DMS53 treated with DMSO at 0.1 percent for 48 hours (cell line): ENCODE results near the gene NUP58.
"Not testable (repeated sequence)": the region's sequence is repeated elsewhere in the genome, so short reads cannot be mapped to it uniquely, and the experiment has no call there.

Experiments used
- DNase-seq: peaks from one replicate; lab custom pipeline; 2025; ENCODE audit not compliant: unreplicated experiment; lab: John Stamatoyannopoulos, UW

Gene NUP58

DNA sequence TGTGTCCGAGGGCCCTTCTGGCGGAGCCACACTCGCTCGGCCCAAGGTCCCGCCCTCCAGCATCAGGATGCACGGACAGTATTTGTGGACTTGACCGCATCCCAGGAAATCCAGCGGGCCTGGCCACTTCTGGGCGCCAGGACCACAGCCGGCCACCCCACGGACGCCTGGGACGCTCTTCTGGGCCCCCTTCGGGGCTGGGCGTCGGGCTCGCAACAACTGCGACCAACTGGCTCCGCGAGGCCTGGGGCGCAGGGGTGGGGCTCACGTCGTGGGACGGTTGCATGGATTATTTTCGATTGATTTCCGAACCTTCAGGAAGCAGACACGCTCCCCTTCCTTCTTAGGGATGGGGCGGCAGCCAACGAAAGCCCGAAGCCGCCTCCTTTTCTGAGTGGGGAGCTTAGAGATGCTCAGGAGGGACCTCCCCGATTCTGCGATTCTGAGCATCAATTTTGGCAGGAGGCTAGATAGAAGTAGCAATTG, 521 bp upstream of the NUP58 start:
- DNase-seq, result no peak

DNA sequence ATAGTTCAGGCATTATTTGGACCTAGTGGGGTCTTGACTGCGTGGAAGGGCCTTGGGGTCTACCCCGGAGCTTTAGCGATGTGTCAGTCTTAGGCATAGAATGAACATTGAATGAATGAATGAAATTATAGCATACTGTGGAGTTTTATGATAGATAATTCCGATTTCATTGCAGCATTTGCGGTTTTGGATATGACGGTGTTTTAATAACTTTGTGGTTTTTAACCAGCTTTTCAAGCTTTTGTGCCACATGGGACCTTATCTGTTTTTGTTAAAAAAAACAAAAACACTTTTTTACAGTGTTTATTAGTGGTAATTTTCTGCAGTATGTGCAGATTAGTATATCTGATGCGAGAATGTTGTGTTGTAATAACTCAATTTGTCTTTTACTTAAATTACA, 696 bp downstream of the NUP58 start:
- DNase-seq, result no peak

DNA sequence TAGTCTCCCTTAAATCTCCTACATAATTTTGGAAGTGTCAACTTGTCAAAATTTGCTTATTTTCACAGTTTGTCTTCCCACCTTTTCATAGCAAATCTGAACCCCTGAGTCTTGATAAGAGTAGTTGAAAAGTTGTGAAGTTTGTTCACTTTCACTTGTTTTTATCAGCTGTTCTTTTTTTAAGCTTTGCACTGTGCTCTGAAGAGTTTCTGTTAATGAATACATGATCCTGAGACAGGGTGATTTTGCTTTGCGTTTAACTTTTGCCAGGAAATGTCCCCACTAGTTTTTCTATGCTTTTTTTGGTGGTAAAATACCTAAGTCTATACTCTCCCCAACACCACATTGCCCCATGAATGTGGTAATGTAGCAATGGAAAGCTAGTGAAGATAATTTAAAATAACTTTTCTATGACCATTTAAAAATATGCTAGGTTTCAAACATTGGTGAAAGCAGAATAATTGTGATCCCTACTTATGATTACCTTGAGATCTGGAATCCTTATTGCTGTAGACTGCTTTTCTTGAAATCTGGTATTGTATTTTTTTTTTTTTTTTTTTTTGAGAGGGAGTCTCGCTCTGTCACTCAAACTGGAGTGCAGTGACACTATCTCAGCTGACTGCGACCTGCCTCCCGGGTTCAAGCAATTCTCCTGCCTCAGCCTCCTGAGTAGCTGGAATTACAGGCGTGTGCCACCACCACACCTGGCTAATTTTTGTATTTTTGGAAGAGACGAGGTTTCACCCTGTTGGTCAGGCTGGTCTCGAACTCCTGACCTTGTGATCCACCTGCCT, 5.4 kb downstream of the NUP58 start:
- DNase-seq, result no peak

DNA sequence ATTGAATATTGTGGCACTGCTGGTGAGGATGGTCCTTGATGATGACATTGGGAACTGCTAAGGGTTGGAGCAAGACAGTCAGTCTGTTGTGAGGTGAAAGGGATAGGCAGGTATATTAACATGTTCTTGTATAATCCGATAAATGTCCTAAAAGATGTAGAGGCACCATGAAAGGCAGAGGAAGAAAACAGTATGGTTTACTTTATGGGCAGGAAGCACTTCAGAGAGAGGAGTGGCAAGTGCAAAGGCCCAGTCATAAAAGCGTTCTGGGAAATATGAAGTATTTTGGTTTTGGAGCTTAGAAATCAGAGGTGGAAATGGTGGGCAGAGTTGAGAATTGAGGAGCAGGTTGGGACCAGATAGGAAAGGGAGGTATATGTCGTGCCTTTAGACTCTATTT, 9.5 kb downstream of the NUP58 start:
- DNase-seq, result no peak

DNA sequence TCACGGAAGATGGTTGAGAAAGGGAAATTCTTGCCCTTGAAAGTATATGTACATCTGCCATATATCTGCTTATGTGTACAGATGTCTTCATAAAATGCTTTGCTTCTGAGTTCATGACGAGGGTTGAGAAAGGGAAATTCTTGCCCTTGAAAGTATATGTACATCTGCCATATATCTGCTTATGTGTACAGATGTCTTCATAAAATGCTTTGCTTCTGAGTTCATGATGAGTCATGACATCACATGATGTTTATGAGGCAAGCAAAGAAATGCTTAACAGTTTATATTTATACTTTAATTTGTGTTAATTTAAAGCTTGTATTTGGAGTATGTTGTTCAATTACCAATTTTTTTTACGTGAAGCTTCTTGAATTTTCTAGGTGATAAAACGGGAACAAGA, 17.5 kb downstream of the NUP58 start:
- DNase-seq, result not testable (repeated sequence)

DNA sequence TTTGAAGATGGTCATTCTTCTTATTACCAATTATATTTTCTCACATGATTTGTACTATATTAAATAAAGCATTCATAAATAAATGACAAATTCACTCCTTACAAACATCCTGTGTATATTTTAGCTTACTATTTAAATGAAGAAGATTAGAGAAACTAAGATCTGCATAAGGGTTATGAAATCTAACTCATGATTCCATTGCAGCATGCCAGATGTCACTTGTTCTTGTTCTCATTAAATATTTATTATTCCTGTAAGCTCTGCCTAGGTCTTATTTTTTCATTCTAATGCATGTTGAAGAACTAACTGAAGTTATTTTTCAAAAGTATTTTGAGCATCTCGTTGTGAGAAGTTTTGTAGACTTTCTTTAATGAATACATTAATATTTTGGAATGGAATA, 18.3 kb downstream of the NUP58 start:
- DNase-seq, result no peak

DNA sequence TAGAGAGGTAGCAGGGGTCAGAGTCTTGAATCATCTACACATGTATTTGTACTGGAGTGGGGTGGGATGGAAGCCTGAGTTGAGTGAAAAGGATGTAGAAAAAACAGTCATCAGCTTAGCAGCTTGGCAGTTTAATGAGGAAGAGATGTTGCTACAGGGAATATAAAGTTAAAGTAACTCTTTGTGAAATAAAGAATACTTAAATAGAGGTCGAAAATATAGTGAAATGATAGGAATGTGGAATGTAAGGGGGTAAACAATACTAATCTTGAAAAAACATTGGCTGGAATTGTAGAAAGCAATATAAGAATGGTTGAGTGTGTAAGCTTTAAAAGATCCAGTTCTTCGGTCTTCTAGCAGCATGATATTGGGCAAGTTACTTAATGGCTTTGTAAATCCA, 22.7 kb downstream of the NUP58 start:
- no peak for DNase-seq

DNA sequence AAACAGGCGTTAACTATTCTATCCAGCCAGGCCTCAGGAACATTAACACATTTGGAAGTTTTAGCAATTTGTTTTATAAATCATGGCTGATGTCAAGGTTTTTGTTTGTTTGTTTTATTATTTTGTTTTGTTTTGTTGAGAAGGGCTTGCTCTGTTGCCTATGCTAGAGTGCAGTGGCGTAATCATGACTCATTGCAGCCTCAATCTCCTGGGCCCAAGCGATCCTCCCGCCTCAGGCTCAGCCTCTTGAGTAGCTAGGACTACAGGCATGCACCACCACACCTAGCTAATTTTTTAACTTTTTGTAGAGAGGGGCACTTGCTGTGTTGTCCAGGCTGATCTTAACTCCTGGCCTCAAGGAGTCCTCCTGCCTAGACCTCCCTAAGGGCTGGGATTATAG, 28.3 kb downstream of the NUP58 start:
- no peak for DNase-seq

DNA sequence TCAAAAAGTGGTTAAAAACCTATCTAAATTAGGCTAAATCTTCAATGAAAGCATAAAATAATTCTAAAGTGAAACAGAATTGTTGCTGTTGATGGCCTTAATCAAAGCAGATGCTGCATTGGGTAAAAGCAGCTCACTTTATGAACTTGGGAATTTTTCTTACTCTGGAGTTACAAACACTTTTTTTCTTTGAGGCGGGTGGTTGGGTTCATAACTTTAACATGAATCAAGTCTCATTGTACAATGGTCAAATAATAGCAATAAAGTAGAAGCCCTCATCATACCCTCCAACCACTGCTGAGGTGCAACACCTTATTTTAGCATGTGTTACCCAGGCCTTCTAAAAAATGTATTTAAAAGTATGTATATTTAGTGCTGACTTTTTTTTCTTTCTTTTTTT, 29.1 kb downstream of the NUP58 start:
- DNase-seq, result no peak

DNA sequence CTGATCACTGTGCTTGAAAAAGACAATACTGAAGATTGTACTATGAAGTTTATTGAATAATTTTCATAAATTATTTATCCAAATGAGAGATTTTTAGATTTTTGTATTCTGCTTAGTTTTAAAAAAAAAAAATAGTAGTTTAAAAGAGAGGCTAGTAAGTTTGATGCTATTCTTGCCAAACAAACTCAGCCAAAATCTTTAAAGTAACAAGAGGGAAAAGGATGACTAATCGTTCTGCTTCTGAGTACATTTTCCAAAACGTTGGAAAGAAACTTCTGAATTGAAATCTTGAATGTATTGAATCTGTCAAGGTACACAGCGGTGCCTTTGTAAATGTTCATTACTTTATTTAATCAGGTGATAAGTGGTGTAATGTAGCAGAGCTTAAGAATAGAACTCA, 34.4 kb downstream of the NUP58 start:
- DNase-seq, result no peak

DNA sequence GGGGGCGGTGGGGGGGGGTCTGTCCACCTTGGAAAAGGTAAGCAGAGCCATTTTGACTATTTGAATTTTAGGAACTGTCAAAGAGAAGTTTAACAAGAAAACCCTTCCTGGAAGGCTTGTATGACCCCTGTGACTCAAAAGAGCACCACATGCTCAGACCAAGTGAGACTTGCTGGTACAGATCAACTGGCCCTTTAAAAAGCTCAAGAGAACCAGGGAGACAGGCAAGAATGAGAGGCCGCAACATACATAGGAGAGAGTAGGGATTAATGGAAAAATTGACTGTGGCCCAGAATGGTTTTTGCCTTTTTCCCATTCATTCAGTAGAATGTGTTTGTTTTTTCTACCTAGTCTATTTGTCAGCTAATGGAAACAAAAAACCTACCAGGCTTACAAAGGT, 44.2 kb downstream of the NUP58 start:
- no peak for DNase-seq

DNA sequence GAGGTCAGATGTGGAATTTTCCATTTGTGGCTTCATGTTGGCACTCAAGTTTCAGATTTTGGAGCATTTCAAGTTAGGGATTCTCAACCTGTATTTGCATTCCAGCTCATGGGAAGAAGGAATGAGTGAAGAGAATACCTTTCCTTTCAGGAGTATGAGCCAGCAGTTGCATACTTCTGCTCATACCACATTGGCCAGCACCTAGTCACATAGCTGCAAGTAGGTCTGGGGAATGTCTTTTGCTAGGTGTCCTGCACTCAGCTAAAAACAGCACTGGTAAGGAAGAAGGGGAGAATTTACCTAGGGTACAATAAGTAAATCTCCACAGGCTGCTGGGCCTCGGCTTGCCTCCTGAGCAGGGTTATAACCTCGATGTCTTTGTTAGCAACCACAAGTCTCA, 45.7 kb downstream of the NUP58 start:
- DNase-seq, result no peak

DNA sequence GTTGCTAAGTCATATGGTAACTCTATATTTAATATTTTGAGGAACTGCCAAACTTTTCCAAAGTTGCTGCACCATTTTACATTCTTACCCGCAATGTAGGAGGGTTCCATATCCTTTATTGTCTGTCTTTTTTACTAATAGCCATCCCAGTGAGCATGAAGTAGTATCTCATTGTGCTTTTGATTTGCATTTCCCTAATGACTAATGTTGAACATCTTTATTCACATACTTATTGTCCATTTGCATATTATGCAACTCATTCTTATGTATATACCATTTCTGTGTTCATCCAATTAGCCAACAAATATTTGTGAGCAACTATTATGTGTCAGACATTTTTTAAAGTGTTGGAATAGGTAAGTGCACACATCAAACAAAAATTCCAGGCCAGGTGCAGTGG, 50.0 kb downstream of the NUP58 start:
- no peak for DNase-seq

DNA sequence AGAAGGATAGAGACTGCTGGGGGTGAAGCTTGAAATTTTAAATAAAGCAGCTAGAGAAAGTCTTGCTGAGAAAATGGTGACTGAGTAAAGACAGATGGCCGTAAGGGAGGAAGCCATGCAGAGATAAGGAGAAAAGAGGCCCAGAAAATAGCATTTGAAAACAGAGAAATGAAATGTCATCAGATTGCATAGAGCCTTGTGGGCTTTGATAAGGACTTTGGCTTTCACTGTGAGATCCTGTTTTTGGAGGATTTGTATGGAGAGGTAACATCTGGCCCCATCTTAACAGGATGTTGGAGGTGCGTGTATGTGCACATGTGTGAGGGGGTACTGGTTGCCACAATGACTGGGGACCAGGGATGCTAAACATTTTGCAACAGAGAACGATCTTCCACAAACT, 50.8 kb downstream of the NUP58 start:
- no peak for DNase-seq

DNA sequence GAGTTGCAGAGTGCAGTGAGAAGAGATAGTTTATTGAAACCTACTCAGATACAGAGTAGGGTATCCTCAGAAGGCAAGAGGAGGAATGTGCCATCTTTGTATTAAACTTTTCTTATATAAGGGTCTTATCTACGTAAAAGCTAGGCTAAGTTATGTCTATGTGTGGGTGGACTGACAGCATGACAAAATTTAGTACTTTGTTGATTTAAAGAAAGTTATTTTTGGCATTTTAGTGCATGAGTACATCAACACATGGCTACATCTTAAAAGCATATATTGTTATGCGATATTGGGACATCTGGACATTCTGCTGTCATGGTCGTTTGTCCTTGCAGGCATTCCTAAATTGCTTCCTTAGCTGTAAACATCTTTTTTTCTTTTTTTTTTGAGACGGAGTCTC, 51.4 kb downstream of the NUP58 start:
- DNase-seq, result no peak

DNA sequence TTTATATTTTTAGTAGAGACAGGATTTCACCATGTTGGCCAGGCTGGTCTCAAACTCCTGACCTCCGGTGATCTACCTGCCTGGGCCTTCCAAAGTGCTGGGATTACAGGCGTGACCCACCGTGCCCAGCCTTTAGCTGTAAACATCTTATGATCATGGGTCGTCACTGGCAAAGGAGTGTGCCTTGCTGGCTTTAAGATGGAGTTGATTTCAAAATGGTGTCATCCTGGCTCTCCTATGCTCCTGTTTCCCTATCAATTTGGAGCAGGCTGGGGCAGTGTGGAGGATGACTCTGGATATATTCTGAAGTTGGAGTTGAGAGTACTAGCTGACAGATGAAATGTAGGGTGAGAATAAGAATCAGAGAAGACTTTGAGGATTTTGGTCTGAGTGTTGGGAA, 51.9 kb downstream of the NUP58 start:
- no peak for DNase-seq

DNA sequence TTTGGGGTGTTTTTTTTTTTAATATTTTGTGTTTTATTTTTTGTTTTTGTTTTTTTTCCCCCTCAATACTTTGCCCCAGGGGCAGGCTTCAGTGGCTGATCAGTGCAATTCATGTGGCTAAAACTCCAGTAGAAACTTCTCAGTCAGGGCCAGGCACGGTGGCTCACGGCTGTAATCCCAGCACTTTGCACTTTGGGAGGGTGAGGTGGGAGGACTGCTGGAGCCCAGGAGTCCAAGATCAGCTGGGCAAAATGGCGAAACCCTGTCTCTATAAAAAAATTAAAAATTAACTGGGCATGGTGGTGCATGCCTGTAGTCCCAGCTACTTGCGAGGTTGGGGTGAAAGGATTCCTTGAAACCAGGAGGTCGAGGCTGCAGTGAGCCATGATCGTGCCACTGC, 53.0 kb downstream of the NUP58 start:
- no peak for DNase-seq

DNA sequence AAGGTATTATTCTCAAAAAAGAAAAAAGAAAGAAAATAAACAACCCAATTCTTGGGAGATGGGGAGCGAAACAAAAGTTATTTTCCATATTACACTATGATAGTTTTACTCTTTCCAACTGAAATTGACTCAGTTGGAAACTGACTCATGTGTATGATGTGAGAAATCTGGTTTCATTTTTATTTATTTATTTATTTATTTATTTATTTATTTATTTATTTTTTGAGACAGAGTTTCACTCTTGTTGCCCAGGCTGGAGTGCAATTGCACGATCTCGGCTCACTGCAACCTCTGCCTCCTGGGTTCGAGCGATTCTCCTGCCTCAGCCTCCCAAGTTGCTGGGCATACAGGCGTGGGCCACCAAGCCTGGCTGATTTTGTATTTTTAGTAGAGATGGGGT, 59.0 kb downstream of the NUP58 start:
- DNase-seq, result not testable (repeated sequence)

DNA sequence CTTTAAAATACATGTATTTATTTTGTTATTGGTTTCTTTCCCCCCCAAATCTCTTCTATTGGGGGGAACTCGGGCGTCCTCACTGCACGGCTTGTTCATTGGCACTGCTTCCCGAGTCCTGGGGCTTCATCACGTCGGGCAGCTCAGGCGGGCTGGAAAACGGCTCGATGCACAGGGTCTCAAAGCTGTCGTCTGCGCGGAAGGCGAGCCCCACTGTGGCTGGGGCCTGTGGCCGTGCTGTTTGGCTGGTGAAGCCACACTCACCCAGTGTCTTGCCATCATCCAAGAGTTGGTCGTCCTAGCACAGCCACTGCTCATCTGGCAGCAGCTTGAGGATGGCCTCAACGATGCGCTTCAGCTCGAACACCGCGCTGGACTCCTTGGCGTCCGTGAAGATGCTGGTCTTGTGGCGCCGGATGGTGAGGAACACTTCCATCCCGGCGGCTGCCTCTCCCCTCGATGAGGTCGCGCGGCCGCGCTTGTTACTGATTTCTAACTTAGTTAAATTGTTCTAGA, 64.4 kb downstream of the NUP58 start:
- DNase-seq, result no peak

DNA sequence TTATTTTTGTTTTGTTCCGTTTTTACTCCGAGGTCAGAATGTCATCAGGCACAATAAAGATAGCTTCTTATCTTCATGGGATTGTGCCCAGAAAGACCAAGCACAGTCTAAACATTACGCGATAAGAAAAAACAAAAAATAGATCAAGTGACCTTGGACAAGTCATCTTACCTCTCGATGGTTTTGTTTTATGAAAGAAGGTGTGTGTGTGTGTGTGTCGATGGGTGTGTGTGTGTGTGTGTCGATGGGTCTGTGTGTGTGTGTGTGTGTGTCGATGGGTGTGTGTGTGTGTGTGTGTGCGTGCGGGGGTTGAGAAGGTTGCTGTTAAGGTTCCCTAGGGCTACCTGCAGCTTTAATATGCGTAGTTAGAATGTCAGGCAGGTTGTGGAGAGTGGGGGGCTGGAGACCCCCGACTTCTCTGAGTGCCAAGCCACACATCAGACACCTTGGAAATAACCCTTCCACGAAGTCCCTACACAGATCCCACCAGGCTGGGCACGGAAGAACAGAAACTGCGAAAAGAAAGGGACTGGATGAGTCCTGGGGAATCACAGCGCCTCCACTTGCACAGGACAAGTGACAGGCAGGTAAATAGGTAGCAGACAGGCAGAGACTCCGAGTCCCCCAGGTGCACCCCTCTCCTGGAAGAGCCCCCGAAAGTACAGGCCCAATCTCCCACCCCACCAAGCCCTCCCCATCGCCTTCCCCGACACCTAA, 69.9 kb downstream of the NUP58 start:
- DNase-seq, result no peak

DNA sequence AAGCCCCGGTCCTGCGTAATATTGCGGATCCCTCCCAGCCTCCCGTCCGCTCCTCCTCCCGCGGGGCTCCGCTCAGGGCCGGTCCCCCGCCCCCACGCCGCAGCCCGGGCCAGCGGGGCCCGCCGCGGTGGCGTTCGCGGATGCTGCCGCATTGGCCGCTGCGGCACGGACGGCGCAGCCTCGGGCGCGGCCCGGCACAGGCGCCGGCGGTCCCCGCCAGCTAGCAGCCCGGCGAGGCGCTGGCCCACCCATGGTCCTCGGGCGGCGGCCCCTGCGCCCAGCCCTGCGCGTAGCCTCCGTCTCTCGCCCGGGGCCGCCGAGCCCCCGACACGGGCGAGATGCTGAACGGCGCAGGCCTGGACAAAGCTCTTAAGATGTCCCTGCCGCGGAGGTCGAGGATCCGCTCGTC, 70.5 kb downstream of the NUP58 start, which contains the start of gene ATP8A2:
Gene ATP8A2, plus strand, starts transcription at position 100 of the 409 bp plus-strand sequence. Its CDS starts 239 bp downstream, at position 339.
- DNase-seq, result no peak
